ENCODE data around the gene PHACTR1.

GRCh38 chr6:13034316-13034715 lies 317.7 kb downstream of the PHACTR1 start:
- no peak for TF ChIP-seq MED1 (CRISPR knock-in tag; IDR thresholded peaks at IDR 0.05; ENCODE audit: borderline replicate concordance)
- TF ChIP-seq CHD1 (IDR thresholded peaks at IDR 0.05; ENCODE audit: low read length): no peak
- no peak for TF ChIP-seq ZSCAN29 (IDR thresholded peaks at IDR 0.05)
- TF ChIP-seq, protein P1, sequence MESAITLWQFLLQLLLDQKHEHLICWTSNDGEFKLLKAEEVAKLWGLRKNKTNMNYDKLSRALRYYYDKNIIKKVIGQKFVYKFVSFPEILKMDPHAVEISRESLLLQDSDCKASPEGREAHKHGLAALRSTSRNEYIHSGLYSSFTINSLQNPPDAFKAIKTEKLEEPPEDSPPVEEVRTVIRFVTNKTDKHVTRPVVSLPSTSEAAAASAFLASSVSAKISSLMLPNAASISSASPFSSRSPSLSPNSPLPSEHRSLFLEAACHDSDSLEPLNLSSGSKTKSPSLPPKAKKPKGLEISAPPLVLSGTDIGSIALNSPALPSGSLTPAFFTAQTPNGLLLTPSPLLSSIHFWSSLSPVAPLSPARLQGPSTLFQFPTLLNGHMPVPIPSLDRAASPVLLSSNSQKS (CRISPR knock-in tag; IDR thresholded peaks at IDR 0.05): no peak
